Measurements from ENCODE around the gene AHRR.

DNA sequence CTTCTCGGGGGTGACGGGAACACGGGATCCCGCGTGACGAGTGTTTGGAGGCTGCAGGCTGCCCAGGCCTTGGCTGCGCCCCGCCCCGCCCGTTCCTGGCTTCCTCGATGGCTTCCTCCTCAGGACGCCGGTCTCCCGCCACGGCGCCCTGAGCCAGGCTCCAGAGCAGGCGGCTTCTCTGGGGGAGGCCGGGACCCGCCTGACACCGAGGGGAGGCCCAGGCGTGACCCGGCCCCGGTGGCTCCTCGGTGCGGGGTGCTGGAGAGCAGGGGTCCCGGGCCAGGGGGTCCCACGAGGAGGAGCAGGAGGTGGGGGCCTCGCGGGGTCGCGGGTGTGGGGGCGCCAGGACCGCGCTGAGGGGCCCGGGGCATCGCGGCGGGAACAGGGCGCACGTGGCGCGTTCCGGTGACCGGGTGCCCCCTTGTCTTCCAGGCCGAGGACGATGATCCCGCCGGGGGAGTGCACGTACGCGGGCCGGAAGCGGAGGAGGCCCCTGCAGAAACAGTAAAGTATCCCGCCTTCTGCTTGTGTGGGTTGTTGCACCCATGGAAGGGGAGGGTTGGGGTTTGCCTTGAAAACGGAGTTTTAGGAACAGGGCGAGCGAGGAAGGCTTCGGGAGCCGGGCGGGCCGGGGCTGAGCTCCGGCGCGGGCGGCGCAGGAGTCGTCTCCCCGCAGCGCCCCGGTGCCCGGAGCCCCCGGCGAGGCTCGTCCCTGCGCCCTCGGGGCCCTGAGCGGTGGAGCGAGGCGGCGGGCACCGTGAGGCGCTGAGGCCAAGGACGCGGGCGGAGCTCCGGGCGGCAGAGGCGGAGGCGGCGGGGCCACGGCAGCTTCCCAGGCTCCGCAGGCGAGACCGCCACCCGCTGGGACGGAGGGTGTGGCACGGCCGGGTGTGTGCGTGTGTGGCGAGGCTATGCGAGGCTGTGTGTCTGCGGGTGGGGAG, 22.2 kb downstream of the AHRR start:
- TF ChIP-seq, protein P1, sequence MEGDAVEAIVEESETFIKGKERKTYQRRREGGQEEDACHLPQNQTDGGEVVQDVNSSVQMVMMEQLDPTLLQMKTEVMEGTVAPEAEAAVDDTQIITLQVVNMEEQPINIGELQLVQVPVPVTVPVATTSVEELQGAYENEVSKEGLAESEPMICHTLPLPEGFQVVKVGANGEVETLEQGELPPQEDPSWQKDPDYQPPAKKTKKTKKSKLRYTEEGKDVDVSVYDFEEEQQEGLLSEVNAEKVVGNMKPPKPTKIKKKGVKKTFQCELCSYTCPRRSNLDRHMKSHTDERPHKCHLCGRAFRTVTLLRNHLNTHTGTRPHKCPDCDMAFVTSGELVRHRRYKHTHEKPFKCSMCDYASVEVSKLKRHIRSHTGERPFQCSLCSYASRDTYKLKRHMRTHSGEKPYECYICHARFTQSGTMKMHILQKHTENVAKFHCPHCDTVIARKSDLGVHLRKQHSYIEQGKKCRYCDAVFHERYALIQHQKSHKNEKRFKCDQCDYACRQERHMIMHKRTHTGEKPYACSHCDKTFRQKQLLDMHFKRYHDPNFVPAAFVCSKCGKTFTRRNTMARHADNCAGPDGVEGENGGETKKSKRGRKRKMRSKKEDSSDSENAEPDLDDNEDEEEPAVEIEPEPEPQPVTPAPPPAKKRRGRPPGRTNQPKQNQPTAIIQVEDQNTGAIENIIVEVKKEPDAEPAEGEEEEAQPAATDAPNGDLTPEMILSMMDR (IDR thresholded peaks at IDR 0.05) = no peak
- TF ChIP-seq POLR2A (IDR thresholded peaks at IDR 0.05) = no peak
